ENCODE measurements around the gene PIK3CA.

- TF ChIP-seq POLR2A (IDR thresholded peaks at IDR 0.05; ENCODE audit: low read depth, low read length) (no peak), CTCF (IDR thresholded peaks at IDR 0.05 in 2 of 3, conservative IDR thresholded peaks at IDR 0.05 in 1 of 3; ENCODE audit: control insufficient read depth in 2 of 3, extremely low read depth in 1 of 3, insufficient read depth in 1 of 3, low read depth in 3 of 3, low read length in 3 of 3) (no peak), SREBF1 (IDR thresholded peaks at IDR 0.05; ENCODE audit: low read length) (no peak), HDAC2 (IDR thresholded peaks at IDR 0.05) (no peak)
Observed at GRCh38 chr3:179107617-179108016, 40.5 kb upstream of the PIK3CA start.

Data from GM12878 (cell line).